DOHH2 (cell line): ENCODE data around the gene PPP2R2D.

Experiments
- H3F3A ChIP-seq: fragments of 200-600 bp; sonication (generic), shearing (Covaris generic); 2 replicates; pipeline ENCODE4 v1.6.0; 2016; ENCODE audit warnings: antibody characterized with exemption, mild to moderate bottlenecking; ENCODE audit not compliant: control insufficient read depth, insufficient read depth
- H3K27ac ChIP-seq: fragments of 200-600 bp; sonication (generic); 2 replicates; pipeline ENCODE4 v1.5.1; 2014; ENCODE audit warnings: low read depth, mild to moderate bottlenecking, low read length, moderate library complexity
- H3K27me3 ChIP-seq: fragments of 200-600 bp; sonication (generic); 2 replicates; pipeline ENCODE4 v1.6.1; 2014; ENCODE audit warnings: mild to moderate bottlenecking, low read length, mixed read lengths; ENCODE audit not compliant: control insufficient read depth
- H3K36me3 ChIP-seq: fragments of 200-600 bp; sonication (generic); 2 replicates; pipeline ENCODE4 v1.6.1; 2014; ENCODE audit warnings: mild to moderate bottlenecking, low read length, moderate library complexity, mixed read lengths; ENCODE audit not compliant: control insufficient read depth
- H3K4me1 ChIP-seq: fragments of 200-600 bp; sonication (generic); 2 replicates; pipeline ENCODE4 v1.6.1; 2014; ENCODE audit warnings: mild to moderate bottlenecking, low read length, mixed read lengths; ENCODE audit not compliant: control insufficient read depth
- H3K4me2 ChIP-seq: fragments of 200-600 bp; sonication (generic); 2 replicates; pipeline ENCODE4 v1.6.0; 2014; ENCODE audit warnings: mild to moderate bottlenecking, low read length, moderate library complexity
- H3K4me3 ChIP-seq: fragments of 200-600 bp; sonication (generic); 2 replicates; pipeline ENCODE4 v1.5.1; 2014; ENCODE audit warnings: mild to moderate bottlenecking, low read length, mixed read lengths
- H3K79me2 ChIP-seq: fragments of 200-600 bp; sonication (generic); 2 replicates; pipeline ENCODE4 v1.6.1; 2014; ENCODE audit warnings: mild to moderate bottlenecking, low read length, mixed read lengths; ENCODE audit not compliant: control insufficient read depth
- H3K9me2 ChIP-seq: fragments of 200-600 bp; sonication (generic); replicated peaks from 2 replicates; pipeline ENCODE4 v1.6.1; 2014; ENCODE audit warnings: mild to moderate bottlenecking, low read length, mixed read lengths; ENCODE audit not compliant: control insufficient read depth
- H3K9me3 ChIP-seq: fragments of 200-600 bp; sonication (generic); 2 replicates; pipeline ENCODE4 v1.6.1; 2014; ENCODE audit warnings: antibody characterized with exemption, low read length, mixed read lengths; ENCODE audit not compliant: control insufficient read depth, insufficient read depth
- H4K20me1 ChIP-seq: fragments of 200-600 bp; sonication (generic); 2 replicates; pipeline ENCODE4 v1.6.0; 2014; ENCODE audit warnings: low read depth, mild to moderate bottlenecking, antibody characterized with exemption, low read length, moderate library complexity; ENCODE audit not compliant: control insufficient read depth, insufficient read depth
- CTCF ChIP-seq: fragments of 200-600 bp; sonication (generic); IDR thresholded peaks from one replicate; pipeline ENCODE4 v1.5.1; 2014; ENCODE audit warnings: antibody characterized with exemption, mild to moderate bottlenecking, low read depth, low read length; ENCODE audit not compliant: poor library complexity, severe bottlenecking
- EZH2phosphoT487 ChIP-seq: fragments of 200-600 bp; sonication (generic); IDR thresholded peaks from 2 replicates; pipeline ENCODE4 v1.6.1; 2017; ENCODE audit warnings: borderline replicate concordance, mild to moderate bottlenecking, antibody characterized with exemption, low read length, moderate library complexity, mixed read lengths

Gene PPP2R2D

DNA sequence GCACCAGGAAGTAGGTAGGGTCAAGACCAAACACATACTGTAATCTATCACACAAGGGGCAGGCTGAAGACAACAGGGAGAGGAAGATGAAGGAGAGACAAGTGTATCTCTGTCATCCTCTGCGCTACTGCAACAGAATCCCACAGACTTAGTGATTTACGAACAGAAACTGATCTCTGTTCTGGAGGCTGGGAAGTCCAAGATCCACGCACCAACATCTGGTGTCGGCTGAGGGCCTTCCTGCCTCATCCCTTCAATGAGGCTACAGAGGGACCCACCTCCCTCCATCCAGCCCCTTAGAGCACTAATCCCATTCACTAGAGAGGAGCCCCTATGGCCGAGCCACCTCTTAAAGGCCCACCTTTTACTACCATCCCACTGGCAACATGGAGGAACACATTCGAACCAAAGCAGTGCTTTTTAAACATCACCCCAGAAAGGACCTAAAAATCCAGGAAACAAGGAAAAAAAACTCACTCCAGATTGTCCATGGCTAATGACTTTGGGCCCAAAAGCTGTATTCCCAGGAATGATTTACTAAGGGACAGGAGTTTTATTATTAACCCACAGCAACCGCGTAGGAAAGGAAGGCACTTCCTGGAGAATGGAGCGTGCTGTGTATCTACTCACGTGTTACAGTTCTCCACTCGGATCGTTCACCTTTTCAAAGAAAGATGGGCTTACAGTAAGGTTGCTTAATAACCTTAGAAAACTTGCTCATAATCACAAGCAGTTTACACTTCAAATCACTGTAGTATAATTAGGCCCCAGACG is 76.7 kb downstream of the PPP2R2D start:
- Histone ChIP-seq H3F3A (no peaks in the 10 kb centered on the region), H3K4me2 (no peak overlapping the region; the same call in 1 of the 2 replicates), H3K36me3 (peaks cover 72% of the 10 kb centered on the region), H3K4me3 (no peak overlapping the region), H3K4me1 (peaks cover 35% of the 10 kb centered on the region), H4K20me1 (peaks cover 33% of the 10 kb centered on the region), H3K27ac (no peak overlapping the region), H3K27me3 (no peaks in the 10 kb centered on the region), H3K9me3 (no peaks in the 10 kb centered on the region), H3K79me2 (peaks cover 92% of the 10 kb centered on the region), H3K9me2 (no peaks in the 10 kb centered on the region)
- no peak for TF ChIP-seq EZH2phosphoT487
- TF ChIP-seq CTCF, result no peak

- peak overlapping the region; percentile 91 for H3K4me2 ChIP-seq
- peaks cover 88% of the 10 kb centered on the region for H3K79me2 ChIP-seq
- peaks cover 63% of the 10 kb centered on the region for H3K36me3 ChIP-seq
- no peaks in the 10 kb centered on the region for H3K9me3 ChIP-seq
- no peaks in the 10 kb centered on the region for H3K27me3 ChIP-seq
- TF ChIP-seq EZH2phosphoT487 (no peak), CTCF (no peak)
- no peaks in the 10 kb centered on the region for H3K9me2 ChIP-seq
- H3F3A ChIP-seq, result no peaks in the 10 kb centered on the region
- H3K4me1 ChIP-seq, result peaks cover 40% of the 10 kb centered on the region
- H3K27ac ChIP-seq, result no peak overlapping the region
- H4K20me1 ChIP-seq, result peaks cover 33% of the 10 kb centered on the region
- peak overlapping the region; percentile 15; the same call in 1 of the 2 replicates for H3K4me3 ChIP-seq
These were observed 77.6 kb downstream of the PPP2R2D start for GRCh38 chr10:131978366-131978765.

GRCh38 chr10:131978851-131979250 is 78.0 kb downstream of the PPP2R2D start:
- no peaks in the 10 kb centered on the region for H3K9me2 ChIP-seq
- no peaks in the 10 kb centered on the region for H3K9me3 ChIP-seq
- peaks cover 40% of the 10 kb centered on the region for H3K4me1 ChIP-seq
- peaks cover 33% of the 10 kb centered on the region for H4K20me1 ChIP-seq
- H3K27me3 ChIP-seq, result no peaks in the 10 kb centered on the region
- no peaks in the 10 kb centered on the region for H3F3A ChIP-seq
- TF ChIP-seq EZH2phosphoT487 (no peak), CTCF (no peak)
- peak overlapping the region; percentile 15; the same call in 1 of the 2 replicates for H3K4me3 ChIP-seq
- H3K79me2 ChIP-seq, result peaks cover 83% of the 10 kb centered on the region
- peaks cover 59% of the 10 kb centered on the region for H3K36me3 ChIP-seq
- H3K4me2 ChIP-seq, result peak overlapping the region; percentile 91
- no peak overlapping the region for H3K27ac ChIP-seq
